Epithelial cell of prostate (primary cell): ENCODE measurements around the gene GMCL2.

Experiments used
- DNase-seq: peaks from one replicate; pipeline ENCODE4 v3.0.0-alpha.2; 2011; ENCODE audit warnings: low read depth, low spot score
- H3K27ac ChIP-seq: fragments of 450-650 bp; 2 replicates; pipeline ENCODE4 v1.5.1; 2017; ENCODE audit warnings: mild to moderate bottlenecking

Gene GMCL2

DNA sequence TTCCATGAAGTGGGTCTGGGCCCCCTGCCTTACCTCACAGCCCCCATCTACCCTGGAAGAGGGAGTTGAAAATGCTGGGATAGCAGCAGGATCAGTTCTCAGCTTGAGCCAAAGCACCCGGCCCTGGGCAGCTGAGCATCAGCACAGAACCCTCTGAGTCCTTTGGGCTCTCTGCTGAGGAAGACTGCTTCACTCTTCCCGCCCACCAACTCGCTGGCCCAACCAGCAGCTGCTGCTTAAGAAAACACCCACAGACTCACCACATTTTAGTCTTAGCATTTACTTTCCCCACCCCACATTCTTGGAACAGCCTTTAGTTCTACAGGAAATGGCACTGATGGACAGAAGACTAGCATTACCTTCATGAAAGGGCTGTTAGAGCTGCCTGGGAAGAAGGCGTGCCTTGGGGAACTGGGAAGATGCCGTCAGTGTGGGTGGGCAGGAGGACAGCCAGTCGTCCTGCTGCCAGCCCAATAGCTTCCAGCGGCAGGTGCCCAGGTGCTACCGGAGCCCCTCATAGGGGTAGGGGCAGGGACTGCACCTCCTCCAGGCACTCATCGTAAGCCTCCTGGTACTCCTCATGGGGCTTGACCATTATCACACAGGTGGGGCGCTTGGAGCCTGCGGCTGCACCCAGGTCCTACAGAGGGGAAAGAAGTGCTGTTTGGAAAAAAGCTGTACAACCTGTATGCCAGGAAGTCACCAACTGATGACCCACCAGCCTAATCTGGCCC lies 37.8 kb downstream of the GMCL2 start:
- H3K27ac ChIP-seq, result no peak overlapping the region
- no peak for DNase-seq

DNA sequence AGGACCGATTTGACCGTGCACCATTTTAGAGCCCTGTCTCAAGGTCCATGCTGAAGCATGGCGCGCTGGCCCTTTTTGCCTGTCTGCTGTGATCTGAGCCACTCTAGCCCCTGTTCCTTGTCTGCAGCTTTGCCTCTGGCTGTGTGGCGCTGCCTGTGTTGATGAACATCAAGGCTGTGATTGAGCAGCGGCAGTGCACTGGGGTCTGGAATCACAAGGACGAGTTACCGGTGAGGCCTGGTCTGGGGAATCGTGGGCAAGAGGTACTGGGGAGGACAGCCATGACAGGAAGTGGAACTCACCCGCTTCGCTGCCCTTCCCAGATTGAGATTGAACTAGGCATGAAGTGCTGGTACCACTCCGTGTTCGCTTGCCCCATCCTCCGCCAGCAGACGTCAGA lies 39.8 kb downstream of the GMCL2 start:
- DNase-seq, result no peak
- H3K27ac ChIP-seq, result peak overlapping the region; percentile 85

DNA sequence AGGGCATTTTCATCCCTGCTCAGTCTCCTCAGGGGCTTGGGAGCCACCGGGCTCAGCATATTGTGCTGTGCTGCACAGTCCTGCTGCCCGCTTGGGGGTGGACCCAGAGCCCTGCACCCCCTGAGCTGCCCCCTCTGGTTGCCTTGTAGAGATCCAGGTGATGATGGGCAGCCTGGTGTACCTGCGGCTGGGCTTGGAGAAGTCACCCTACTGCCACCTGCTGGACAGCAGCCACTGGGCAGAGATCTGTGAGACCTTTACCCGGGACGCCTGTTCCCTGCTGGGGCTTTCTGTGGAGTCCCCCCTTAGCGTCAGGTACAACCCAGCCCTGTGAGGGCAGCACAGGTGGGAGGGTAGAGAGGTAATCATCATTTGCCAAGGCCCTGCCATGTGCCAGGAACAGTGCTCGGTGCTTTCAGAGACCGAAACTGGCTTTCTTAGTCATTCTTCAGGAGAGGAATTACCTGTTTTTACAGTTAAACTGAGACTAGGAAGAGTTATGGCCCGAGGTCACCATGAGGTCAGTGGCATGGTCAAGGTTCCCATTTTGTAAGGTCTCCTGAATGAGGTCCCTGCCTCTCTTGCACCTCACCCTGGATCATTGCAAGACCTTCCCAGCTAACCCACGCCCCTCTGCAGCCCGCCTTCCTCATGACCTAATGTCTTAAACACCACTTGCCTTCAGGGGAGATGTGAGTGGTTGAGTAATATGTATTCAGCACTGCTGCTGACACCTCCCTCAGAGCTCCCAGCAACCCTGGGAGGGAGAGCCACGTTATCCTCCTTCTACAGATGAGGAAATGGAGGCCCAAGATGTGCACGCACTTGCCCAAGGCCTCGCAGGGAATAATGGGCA lies 41.0 kb downstream of the GMCL2 start:
- peak overlapping the region; percentile 85 for H3K27ac ChIP-seq
- DNase-seq, result peak; percentile 88

DNA sequence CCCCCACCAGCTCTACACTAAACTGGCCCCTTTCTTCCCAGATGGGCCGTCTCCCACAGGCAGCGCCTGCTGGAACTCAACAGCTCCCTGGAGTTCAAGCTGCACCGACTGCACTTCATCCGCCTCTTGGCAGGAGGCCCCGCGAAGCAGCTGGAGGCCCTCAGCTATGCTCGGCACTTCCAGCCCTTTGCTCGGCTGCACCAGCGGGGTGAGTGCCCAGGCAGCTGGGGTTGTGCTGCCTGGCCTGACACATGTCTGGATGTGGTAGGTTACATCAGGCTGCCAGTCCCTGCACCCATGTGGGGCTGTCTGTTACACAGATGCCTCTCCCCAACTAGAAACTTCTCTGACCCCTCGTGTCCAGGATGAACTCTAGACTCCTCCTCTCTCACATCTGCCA lies 43.3 kb downstream of the GMCL2 start:
- no peak overlapping the region for H3K27ac ChIP-seq
- no peak for DNase-seq

DNA sequence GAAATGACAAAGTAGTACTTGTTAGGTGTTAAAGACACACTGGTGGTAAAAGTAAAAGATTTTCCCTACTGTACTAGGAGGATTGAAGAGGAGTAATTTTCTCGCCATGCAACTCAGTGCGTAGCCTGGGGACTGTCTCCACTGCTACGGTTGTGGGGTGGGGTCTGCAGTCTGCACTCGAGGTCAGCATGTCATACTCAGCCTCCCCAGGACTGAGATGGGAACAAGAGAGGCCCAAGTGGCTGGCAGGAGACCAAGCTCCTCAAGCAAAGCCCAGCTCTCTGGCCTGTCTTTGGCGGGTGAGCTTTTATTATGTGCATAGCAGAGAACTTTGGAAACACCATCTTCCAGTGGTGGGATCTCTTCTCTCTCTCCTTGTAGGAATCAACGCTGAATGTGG lies 43.9 kb downstream of the GMCL2 start:
- no peak for DNase-seq

DNA sequence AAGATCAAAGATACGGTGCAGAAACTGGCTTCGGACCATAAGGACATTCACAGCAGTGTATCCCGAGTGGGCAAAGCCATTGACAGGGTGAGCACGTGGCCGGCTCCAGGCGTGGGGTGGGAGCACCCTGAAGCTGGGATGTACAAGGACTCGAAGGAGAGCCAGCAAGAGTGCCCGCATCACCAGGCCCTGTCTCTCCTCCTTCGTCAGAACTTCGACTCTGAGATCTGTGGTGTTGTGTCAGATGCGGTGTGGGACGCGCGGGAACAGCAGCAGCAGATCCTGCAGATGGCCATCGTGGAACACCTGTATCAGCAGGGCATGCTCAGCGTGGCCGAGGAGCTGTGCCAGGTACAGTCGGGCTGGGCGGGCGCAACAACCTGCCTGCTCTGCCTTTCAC lies 44.5 kb downstream of the GMCL2 start:
- no peak overlapping the region for H3K27ac ChIP-seq
- no peak for DNase-seq

More for the DNA sequence above, 43.9 kb downstream of the GMCL2 start:
- H3K27ac ChIP-seq, result no peak overlapping the region

DNA sequence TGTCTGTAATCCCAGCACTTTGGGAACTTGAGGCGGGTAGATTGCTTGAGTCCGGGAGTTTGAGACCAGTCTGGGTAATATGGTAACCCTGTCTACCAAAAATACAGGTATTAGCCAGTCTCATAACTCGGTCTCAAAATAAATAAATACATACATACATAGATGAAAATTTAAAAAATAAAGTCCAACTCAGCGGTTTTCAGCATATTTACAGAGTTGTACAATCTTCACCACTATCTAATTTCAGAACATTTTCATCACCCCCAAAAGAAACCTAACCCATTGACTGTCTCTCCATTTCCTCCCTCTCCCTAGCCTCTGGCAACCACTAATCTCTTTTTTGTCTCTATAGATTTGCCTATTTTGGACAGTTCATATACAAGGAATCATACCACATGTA lies 45.6 kb downstream of the GMCL2 start:
- DNase-seq, result no peak
- no peak overlapping the region for H3K27ac ChIP-seq

DNA sequence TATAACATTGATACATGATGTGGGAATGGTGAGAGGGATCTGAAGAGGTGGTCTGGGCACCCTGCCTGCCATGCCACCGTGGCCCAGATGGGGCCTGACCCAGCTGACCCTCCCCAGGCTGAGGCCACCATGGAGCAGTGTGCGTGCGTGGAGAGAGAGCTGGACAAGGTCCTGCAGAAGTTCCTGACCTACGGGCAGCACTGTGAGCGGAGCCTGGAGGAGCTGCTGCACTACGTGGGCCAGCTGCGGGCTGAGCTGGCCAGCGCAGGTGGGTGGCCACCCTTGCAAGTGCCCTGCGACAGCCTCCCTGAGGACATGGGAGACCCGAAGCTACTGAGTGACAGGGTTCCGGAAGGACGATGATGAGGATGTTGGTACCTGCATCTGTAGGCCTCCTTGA lies 49.2 kb downstream of the GMCL2 start:
- no peak overlapping the region for H3K27ac ChIP-seq
- DNase-seq, result no peak

DNA sequence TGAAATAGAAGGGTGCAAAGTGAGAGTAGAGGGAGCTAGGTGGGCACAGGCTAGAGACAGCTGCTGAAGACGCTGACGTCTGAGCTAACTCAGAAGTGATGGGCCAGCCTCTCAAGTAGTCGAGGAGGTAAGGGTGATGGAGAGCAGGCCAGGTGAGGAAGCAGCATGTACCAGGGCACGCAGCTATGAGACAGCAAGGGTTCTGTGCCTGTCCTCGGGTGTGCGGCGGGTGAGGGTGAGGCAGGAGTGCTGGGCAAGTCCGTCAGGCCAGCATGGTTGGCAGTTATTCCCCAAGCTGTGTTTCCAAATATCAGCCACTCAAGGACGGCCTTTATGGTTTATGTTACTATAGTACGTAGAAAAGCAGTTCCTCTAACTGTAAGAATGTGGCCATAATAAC lies 50.2 kb downstream of the GMCL2 start:
- DNase-seq, result no peak
- H3K27ac ChIP-seq, result no peak overlapping the region
